Fibroblast of gingiva (primary cell): ENCODE measurements around the gene TSPAN17.
"Not testable (repeated sequence)": the region's sequence is repeated elsewhere in the genome, so short reads cannot be mapped to it uniquely, and the experiment has no call there.

Source experiments
- DNase-seq: peaks from one replicate; pipeline ENCODE4 v3.0.0-alpha.2; 2011; ENCODE audit warnings: low read depth

Gene TSPAN17

GRCh38 chr5:176680226-176680563, 32.9 kb downstream of the TSPAN17 start:
- no peak for DNase-seq

GRCh38 chr5:176682016-176682531, 34.8 kb downstream of the TSPAN17 start:
- no peak for DNase-seq

DNA sequence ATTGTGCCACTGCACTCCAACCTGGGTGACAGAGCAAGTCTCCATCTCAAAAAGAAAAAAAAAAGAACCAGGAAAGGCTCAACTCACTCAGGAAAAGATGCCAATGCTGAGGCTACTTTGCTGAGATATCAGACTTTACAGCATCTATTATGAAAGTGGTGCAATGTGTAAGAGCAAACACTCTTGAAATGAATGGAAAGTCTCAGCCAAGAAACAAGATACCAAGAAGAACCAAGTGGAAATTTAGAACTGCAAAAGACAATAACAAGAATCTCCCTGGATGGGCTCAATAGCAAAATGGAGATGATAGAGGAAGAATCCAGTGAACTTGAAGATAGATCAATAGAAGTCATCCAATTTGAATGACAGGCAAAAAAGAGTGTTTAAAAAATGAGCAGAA, 37.7 kb downstream of the TSPAN17 start:
- DNase-seq, result no peak

DNA sequence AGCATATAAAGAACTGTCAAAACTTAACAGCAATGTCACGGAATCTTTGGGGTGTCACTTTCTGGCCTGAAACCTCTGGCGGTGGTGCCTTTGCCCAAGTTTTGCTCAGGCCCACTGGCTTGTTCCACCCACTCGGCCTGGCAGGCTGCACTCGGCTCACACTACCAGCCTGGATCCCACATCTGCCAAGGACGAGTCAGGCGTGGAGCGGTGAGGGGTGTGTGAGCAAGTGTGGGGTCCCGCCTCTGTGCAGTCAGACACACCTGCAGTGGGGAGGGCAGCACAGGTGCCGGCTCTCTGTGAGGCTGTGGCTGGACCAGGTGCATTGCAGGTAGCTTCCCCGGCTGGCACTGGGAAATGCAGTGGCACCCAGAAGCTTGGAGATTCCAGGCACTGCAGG, 40.0 kb downstream of the TSPAN17 start:
- no peak for DNase-seq

GRCh38 chr5:176687881-176688280, 40.6 kb downstream of the TSPAN17 start:
- DNase-seq, result no peak

GRCh38 chr5:176690911-176691310, 43.6 kb downstream of the TSPAN17 start:
- DNase-seq, result no peak

- DNase-seq, result no peak
Measured at GRCh38 chr5:176691524-176691923, 44.2 kb downstream of the TSPAN17 start.

GRCh38 chr5:176692326-176692725, 45.0 kb downstream of the TSPAN17 start:
- DNase-seq, result no peak

DNA sequence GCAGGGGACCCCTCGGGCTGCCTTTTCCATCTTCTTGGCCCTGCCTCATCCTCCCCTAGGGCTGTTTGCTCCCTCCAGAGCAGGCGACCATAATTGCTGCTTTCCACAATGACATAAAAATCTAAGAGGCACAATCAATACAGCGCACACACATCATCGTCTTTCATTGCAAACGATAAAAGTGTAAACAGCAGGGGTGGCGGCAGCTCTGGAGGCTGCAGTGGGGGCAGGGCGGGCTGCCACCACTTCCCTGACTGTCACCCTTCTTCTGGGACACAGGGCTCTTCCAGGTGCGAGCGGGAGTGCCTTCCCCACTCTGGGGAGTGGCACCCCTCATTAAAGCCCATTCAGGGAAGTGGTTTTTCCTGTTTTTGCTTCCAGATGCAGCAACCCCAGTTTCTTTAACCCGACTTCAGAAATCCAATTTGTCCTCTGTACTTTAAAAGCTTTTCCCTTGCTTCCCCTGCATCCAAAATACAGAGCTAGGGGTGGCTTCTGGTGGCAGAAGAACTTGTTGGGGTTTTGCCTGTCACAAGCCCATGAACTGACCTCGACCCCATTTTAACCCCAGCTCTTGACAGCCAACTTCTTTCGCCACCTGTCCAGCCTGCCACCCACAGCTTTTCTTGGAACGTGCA, 45.7 kb downstream of the TSPAN17 start:
- no peak for DNase-seq

- no peak for DNase-seq
Measured at GRCh38 chr5:176693477-176693851, 46.2 kb downstream of the TSPAN17 start.

DNA sequence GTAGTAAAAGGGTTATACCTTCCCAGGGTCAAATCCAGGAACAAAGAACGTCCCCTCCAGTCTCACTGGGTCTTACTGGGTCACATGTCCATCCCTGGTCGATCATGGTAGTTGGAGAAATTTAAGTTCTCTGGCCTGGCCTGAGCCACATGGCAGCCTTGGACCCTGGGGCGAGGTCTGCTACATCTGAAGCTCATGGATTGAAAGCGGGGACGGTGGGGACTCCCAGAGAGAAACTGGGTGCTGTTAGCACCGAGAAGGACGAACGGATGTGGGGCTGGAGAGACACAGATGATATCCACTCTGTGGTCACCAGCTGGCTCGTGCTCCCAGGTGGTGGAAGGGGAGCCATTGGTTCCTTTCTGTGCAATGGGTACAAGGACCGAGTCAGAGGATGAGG, 46.9 kb downstream of the TSPAN17 start:
- DNase-seq, result no peak

DNA sequence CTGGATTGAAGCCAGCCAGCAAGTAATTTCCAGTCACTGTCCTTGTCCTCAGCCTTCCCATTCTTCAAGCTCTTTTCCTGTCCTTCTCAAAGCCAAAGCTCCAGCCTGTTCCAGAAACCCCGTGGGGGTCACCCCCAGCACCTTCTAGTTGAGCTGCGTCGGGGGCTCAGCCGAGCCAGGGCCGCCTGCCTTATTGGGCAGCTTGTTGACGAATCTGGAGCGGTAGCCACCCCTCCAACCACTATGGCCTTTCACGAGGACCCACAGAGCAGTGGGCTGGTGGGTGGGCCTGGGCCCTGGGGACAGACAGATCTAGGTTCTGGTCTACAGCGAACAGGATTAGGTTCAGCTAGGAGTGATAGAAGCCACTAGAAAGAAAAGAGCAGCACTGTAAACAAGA, 47.3 kb downstream of the TSPAN17 start:
- no peak for DNase-seq

DNA sequence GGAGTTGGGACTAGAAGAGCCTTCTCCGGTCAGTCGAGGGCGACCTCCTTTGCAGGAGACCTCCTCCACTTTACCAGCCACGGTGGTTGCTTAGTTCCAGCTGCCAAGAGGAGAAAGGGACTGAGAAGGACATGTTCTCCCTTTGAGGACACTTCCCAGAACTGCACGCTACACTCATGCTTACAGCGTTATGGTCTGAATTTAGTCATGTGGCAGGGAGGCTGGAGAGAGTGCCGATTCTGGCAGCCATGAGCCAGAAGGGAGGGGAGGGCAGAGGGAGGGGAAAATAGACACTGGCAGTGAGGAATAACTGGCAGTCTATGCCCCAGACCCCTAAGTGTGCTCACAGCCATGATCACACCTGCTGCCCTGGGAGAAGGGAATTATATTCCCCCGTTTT, 47.8 kb downstream of the TSPAN17 start:
- no peak for DNase-seq

DNA sequence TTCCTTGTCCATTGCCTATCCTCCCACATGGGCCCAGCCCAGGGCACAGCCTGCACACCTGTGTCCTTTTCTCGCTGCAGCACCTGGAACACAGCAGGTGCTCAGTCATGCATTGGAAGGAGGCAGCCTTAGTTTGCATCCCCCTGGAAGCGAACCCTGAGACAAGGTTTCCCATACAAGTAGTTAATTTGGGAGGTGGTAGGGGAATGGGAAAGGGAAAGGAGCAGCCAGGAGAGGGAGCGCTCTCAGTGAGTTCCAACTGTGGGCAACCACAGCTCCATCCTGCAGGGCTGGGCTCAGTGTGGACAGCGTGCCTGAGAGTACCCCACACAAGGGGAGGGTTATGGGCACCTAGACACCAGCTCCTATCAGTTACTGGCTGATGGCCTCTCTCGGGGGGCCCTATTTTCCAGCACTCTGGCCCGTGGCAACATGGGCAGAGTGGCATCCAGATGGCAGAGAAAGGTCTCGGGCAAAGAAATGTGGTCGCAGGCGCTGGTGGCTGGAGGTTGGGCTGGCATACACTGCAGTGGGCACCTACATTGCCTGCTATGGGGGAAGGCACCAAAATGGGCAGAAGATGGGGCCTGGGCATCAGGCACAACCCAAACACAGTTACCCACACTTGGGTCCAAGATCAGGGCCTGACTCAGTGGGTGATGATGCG, 50.1 kb downstream of the TSPAN17 start:
- DNase-seq, result no peak

GRCh38 chr5:176697934-176698538, 50.8 kb downstream of the TSPAN17 start:
- no peak for DNase-seq

DNA sequence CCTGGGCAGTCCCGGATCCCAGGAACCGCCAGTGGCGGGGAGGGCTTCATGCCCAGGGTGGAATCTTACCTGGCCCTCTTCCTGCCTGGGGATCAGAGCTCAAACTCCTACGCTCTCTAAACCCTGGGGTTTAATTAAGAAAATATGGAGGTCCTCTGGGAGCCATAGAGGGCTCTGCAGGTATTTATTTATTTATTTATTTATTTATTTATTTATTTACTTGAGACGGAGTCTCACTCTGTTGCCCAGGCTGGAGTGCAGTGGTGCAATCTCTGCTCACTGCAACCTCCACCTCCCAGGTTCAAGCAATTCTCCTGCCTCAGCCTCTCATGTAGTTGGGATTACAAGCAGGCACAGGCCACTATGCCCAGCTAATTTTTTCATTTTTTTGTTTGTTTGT, 52.2 kb downstream of the TSPAN17 start:
- DNase-seq, result not testable (repeated sequence)

DNA sequence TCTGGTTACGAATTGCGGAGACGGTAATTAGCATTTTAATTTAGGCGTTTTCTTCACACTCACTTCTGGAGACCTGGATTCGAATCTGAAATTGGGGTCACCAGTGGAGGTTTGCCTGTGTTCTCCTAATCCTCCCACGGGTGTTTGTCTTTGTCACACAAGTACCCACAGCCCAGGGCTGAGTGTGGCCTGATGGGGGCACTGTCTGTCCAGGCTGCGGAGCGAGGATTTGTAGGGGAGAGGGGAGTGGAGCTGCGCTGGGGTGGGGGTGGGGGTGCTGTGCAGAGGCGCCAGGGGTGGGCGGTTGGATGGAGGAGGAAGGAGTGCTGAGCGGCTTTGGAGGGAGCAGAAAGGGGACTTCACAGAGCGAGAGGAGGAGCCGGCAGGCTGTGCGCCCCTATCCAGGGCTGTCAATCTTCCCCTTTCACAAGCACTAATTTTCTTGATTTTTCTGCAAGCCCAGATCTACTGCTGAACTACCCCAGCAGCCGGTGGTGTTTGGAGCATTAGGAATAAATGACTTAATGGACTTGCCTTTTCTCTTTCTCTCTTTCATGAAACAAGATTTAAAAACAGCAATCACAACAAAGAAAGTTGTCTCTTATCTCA, 53.1 kb downstream of the TSPAN17 start:
- no peak for DNase-seq

GRCh38 chr5:176702671-176703641, 55.7 kb downstream of the TSPAN17 start:
- DNase-seq, result no peak

GRCh38 chr5:176703857-176704256, 56.6 kb downstream of the TSPAN17 start:
- DNase-seq, result no peak

DNA sequence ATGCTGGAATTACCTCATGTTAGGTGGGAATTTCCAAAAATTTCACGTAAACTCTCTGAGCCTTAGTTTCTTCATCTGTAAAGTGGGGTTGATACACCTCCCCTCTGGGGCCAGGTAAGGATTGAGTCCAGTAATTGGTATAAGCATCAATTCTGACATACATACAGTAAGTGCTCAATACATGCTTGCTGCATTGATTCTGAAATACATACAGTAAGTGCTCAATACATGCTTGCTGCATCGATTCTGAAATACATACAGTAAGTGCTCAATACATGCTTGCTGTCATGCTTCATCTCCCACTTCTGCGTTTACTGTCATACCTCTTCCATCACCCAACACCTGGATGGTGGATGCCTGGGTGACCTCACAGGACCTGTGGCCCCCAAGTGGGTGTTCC, 57.1 kb downstream of the TSPAN17 start:
- DNase-seq, result no peak

DNA sequence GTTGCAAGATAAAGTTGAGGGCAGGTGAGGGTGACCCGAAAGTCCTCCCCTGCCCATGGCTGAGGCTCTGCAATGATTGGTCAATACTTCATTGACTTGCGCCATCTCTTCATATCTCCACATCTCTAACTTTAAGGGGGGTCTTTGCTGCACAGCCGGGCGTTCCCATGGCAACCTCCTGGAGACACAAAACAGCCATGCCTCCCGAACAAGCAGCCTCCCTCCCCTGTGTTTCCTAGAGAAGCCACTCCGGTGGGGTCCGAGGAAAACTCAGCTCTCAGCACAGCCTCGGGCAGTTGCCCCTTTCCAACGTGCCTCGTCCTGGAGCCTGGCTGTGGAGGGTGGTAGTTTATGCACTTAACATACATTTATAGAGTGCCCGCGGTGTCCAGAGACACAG, 57.5 kb downstream of the TSPAN17 start:
- DNase-seq, result no peak
